Mammary epithelial cell (primary cell): ENCODE results near the gene C16orf95.

Experiments
- CTCF ChIP-seq, 2 donors: IDR thresholded peaks in 1 of 2; conservative IDR thresholded peaks in 1 of 2; 2 replicates each; pipeline ENCODE4 v1.5.1; 2011 to 2012; ENCODE audit warnings: inconsistent platforms in 2 of 2, low read length in 2 of 2, mild to moderate bottlenecking in 2 of 2, control low read depth in 1 of 2, low read depth in 1 of 2; ENCODE audit not compliant: insufficient read depth in 1 of 2; ENCODE audit errors: extremely low read depth in 1 of 2
- EZH2 ChIP-seq: IDR thresholded peaks from 2 replicates; pipeline ENCODE4 v1.6.1; 2012; ENCODE audit warnings: low read length, inconsistent platforms, borderline replicate concordance

DNA sequence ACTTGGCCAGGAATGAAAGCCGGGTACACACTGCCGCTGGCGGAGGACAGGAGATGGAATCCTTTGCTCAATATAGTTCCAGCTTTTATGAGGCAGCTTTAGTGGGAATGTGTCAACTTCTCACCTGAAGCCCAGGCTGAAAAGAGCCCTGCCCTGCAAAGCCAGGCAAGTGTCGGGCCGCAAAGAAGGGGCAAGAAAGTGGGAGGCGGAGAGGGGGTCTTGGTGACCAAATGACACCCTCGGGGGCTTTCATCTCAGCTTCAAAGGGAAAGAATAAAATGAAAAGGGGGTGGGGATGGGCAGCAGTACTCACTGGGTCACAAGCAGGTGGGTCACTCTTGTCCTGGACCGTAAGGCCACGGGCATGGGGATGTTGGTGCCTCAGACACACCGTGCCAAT lies 62.9 kb downstream of the C16orf95 start:
- TF ChIP-seq CTCF (conservative IDR thresholded peaks at IDR 0.05 in 1 of 2, IDR thresholded peaks at IDR 0.05 in 1 of 2; ENCODE audit: extremely low read depth in 1 of 2, insufficient read depth in 1 of 2, low read depth in 1 of 2, low read length in 2 of 2) (no peak), EZH2 (no peak)
